DND-41 (cell line): ENCODE measurements around the gene SULT1B1.

ENCODE experiments used
- ATAC-seq: fragments of 200-7000 bp; cut with Tn5 transposase; 3 replicates; pipeline ENCODE4 v1.9.1; 2021; ENCODE audit warnings: low read depth; ENCODE audit not compliant: insufficient read depth
- DNase-seq: peaks from one replicate; pipeline ENCODE4 v3.0.0-alpha.2; 2020
- H2AFZ ChIP-seq: 2 replicates; pipeline ENCODE4 v1.6.0; 2012; ENCODE audit warnings: low read depth, low read length
- H3K27ac ChIP-seq: 2 replicates; pipeline ENCODE4 v1.5.1; 2012; ENCODE audit warnings: low read length, inconsistent platforms
- H3K27me3 ChIP-seq: fragments of 200-600 bp; sonication (generic); 2 replicates; pipeline ENCODE4 v1.6.0; 2012; ENCODE audit warnings: low read length, mild to moderate bottlenecking, inconsistent platforms; ENCODE audit not compliant: insufficient read depth, poor library complexity
- H3K36me3 ChIP-seq: 2 replicates; pipeline ENCODE4 v1.5.1; 2012; ENCODE audit warnings: low read length, inconsistent platforms; ENCODE audit not compliant: insufficient read depth
- H3K4me1 ChIP-seq: 2 replicates; pipeline ENCODE4 v1.5.1; 2012; ENCODE audit warnings: mild to moderate bottlenecking, low read length; ENCODE audit not compliant: insufficient read depth
- H3K4me2 ChIP-seq: 2 replicates; pipeline ENCODE4 v1.6.0; 2012; ENCODE audit warnings: mild to moderate bottlenecking, moderate library complexity, low read length, inconsistent platforms; ENCODE audit not compliant: insufficient read depth
- H3K4me3 ChIP-seq, 2 experiments: fragments of 200-600 bp in 1 of 2; shearing (Covaris generic) in 1 of 2; 2 replicates each; pipeline ENCODE4 v1.5.1; 2012 to 2016; ENCODE audit warnings: inconsistent platforms in 2 of 2, low read length in 2 of 2, mild to moderate bottlenecking in 2 of 2, low read depth in 1 of 2, moderate library complexity in 1 of 2
- H3K79me2 ChIP-seq: 2 replicates; pipeline ENCODE4 v1.6.0; 2012; ENCODE audit warnings: low read length, inconsistent platforms; ENCODE audit not compliant: insufficient read depth
- H3K9ac ChIP-seq: 2 replicates; pipeline ENCODE4 v1.6.0; 2012; ENCODE audit warnings: low read depth, mild to moderate bottlenecking, inconsistent platforms, low read length, moderate library complexity
- H3K9me3 ChIP-seq: 2 replicates; pipeline ENCODE4 v1.5.1; 2012; ENCODE audit warnings: low read length, moderate library complexity, mild to moderate bottlenecking, inconsistent platforms; ENCODE audit not compliant: insufficient read depth, severe bottlenecking
- H4K20me1 ChIP-seq: 2 replicates; pipeline ENCODE4 v1.6.0; 2012; ENCODE audit warnings: low read length; ENCODE audit not compliant: insufficient read depth
- CTCF ChIP-seq: IDR thresholded peaks from 2 replicates; pipeline ENCODE4 v1.5.1; 2012; ENCODE audit warnings: borderline replicate concordance, low read length, moderate library complexity, mild to moderate bottlenecking; ENCODE audit not compliant: poor library complexity, severe bottlenecking; ENCODE audit errors: extremely low read depth
- EZH2 ChIP-seq: IDR thresholded peaks from 3 replicates; pipeline ENCODE4 v1.6.1; 2012; ENCODE audit warnings: borderline replicate concordance, low read depth, mild to moderate bottlenecking, moderate library complexity, low read length, inconsistent platforms; ENCODE audit not compliant: severe bottlenecking

The SULT1B1 gene

DNA sequence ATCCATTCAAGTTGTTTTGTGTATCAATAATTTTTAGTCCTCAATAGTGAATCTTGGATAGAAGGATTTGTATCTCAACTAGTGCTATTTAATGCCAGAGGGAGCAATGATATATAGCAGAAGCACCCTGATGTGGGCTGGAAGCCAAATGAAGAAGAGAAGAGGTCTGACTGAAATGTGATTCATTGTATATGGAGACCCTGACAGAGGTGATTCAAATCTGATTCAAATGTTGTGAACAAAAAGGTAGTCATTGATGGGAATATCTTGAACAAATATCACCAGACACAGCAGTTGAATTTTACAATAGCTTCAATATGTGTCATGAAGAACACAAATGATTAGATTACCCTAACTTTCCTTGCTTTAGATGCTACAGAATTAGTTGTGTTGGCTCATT, 27.5 kb upstream of the SULT1B1 start:
- no peak for TF ChIP-seq EZH2
- TF ChIP-seq CTCF, result no peak
- Histone ChIP-seq H4K20me1 (no peaks in the 10 kb centered on the region), H3K27me3 (no peaks in the 10 kb centered on the region), H2AFZ (no peak overlapping the region), H3K9me3 (peaks cover 4% of the 10 kb centered on the region), H3K79me2 (no peaks in the 10 kb centered on the region), H3K4me1 (no peaks in the 10 kb centered on the region), H3K4me3 (no peak overlapping the region), H3K27ac (no peak overlapping the region), H3K9ac (no peak overlapping the region), H3K36me3 (no peaks in the 10 kb centered on the region), H3K4me2 (no peak overlapping the region)
- DNase-seq (no peak), ATAC-seq (no peak)

- ATAC-seq (no peak), DNase-seq (no peak)
- Histone ChIP-seq H3K4me3 (no peak overlapping the region), H3K79me2 (no peaks in the 10 kb centered on the region), H3K9ac (no peak overlapping the region), H3K27me3 (no peaks in the 10 kb centered on the region), H3K36me3 (no peaks in the 10 kb centered on the region), H3K9me3 (peaks cover 4% of the 10 kb centered on the region), H3K4me1 (no peaks in the 10 kb centered on the region), H2AFZ (no peak overlapping the region), H4K20me1 (no peaks in the 10 kb centered on the region), H3K4me2 (no peak overlapping the region), H3K27ac (no peak overlapping the region)
- no peak for TF ChIP-seq CTCF
- no peak for TF ChIP-seq EZH2
Measured at GRCh38 chr4:69786547-69786946, 26.1 kb upstream of the SULT1B1 start.

DNA sequence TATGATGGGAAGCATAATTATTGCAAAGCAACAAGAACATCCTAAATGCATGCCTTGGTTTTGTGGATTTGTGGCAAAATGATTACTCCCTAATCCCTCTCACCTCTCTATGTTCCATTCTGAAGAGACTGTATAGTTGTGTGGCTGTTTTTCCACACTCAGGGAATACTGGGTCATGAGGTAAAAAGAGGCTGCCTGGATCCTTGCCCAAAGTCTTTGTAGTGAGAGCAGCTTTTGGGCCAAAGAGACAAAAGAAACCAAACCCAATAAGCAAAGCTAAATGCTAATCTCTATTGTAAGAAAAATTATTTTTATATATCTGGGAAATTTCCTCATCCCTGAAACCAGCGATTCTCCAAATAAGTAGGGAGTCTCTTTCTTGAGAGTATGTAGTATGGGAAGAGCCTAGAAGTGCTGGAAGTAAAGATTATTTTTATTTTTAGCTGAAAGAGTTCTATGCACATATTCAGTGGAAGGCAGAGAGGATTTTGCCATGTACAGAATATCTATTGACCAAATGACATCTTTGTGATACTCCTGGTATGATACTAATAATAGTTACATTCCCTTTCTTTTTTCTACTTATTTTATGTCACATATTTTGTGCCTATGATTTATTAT, 24.9 kb upstream of the SULT1B1 start:
- Histone ChIP-seq H2AFZ (no peak overlapping the region), H3K4me3 (no peak overlapping the region), H3K9ac (no peak overlapping the region), H3K27ac (no peak overlapping the region), H3K4me1 (no peaks in the 10 kb centered on the region), H4K20me1 (no peaks in the 10 kb centered on the region), H3K4me2 (no peak overlapping the region), H3K36me3 (no peaks in the 10 kb centered on the region), H3K79me2 (no peaks in the 10 kb centered on the region), H3K27me3 (no peaks in the 10 kb centered on the region), H3K9me3 (peaks cover 4% of the 10 kb centered on the region)
- no peak for ATAC-seq
- no peak for DNase-seq
- TF ChIP-seq EZH2 (no peak), CTCF (no peak)
